ENCODE data around the gene NUB1.

Gene NUB1

DNA sequence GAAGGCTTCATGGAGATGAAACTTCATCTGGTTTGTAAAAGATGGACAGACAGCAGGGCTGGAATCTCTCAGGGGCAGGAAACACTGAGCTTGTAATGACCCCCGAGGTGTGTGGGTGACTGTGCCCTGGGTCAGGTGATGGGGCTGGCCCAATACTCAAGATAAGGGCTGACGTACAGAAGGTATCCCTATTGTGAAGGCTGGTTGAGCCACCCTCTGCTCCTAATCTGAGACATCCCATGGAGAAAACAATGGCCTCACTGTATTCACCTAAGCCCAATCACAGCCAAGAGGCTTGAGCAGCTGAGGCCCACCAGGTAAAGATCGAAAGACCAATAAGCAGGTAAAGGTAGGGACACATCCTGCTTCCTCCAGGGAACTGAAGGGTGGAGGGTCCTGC is 34.8 kb upstream of the NUB1 start:
- H4K91ac ChIP-seq (ENCODE audit: low read depth, low read length, poor library complexity): no peak overlapping the region
- no peak overlapping the region for H3K4me3 ChIP-seq (ENCODE audit: low read length in 2 of 2)
- H2BK12ac ChIP-seq (ENCODE audit: low read length): no peak overlapping the region
- no peak for DNase-seq (ENCODE audit: low spot score)
- peaks cover 0 to 26% (median 4%) of the 10 kb centered on the region in 3 experiments for H3K27me3 ChIP-seq (ENCODE audit: control insufficient read depth in 3 of 3, insufficient read depth in 3 of 3, low read depth in 1 of 3, low read length in 3 of 3)
- no peak overlapping the region for H4K8ac ChIP-seq (ENCODE audit: low read depth, low read length)
- H3K27ac ChIP-seq (replicated peaks; ENCODE audit: low read length): no peak overlapping the region
- H3K18ac ChIP-seq (ENCODE audit: low read length): no peak overlapping the region
- no peak overlapping the region for H2AFZ ChIP-seq (ENCODE audit: low read length)
- H3K4ac ChIP-seq (ENCODE audit: low read length): no peak overlapping the region
- H2BK15ac ChIP-seq (ENCODE audit: low read length): no peak overlapping the region
- no peak overlapping the region for H2BK5ac ChIP-seq (ENCODE audit: low read length)
- no peaks in the 10 kb centered on the region for H3K36me3 ChIP-seq (replicated peaks in 1 of 2; ENCODE audit: control insufficient read depth in 2 of 2, insufficient read depth in 2 of 2, low read length in 2 of 2)
- H3K23ac ChIP-seq (ENCODE audit: low read depth, low read length, poor library complexity): no peak overlapping the region
- no peak overlapping the region for H2AK5ac ChIP-seq (ENCODE audit: low read depth, low read length)
- no peak overlapping the region for H3K4me2 ChIP-seq (ENCODE audit: insufficient read depth, low read length, poor library complexity, severe bottlenecking)
- no peak overlapping the region for H3K9ac ChIP-seq (ENCODE audit: low read depth, low read length, poor library complexity)
- peaks cover 6 to 8% of the 10 kb centered on the region in 2 donors for H3K9me3 ChIP-seq (replicated peaks in 1 of 2; ENCODE audit: control insufficient read depth in 2 of 2, insufficient read depth in 1 of 2, low read depth in 1 of 2, low read length in 2 of 2)
- peaks cover 2 to 3% of the 10 kb centered on the region in 2 donors for H3K4me1 ChIP-seq (ENCODE audit: control insufficient read depth in 2 of 2, insufficient read depth in 1 of 2, low read depth in 1 of 2, low read length in 2 of 2)
- WGBS, 2 donors (ENCODE audit: extremely low coverage in 2 of 2, insufficient read length in 2 of 2, insufficient replicate concordance in 1 of 2): no CpG with 5 or more reads among the region's 3 CpGs
- H2BK120ac ChIP-seq (ENCODE audit: low read depth, low read length): no peak overlapping the region
- no peaks in the 10 kb centered on the region for H3K79me1 ChIP-seq (ENCODE audit: low read depth, low read length)
- no peak overlapping the region for H3K14ac ChIP-seq (ENCODE audit: low read length)

DNA sequence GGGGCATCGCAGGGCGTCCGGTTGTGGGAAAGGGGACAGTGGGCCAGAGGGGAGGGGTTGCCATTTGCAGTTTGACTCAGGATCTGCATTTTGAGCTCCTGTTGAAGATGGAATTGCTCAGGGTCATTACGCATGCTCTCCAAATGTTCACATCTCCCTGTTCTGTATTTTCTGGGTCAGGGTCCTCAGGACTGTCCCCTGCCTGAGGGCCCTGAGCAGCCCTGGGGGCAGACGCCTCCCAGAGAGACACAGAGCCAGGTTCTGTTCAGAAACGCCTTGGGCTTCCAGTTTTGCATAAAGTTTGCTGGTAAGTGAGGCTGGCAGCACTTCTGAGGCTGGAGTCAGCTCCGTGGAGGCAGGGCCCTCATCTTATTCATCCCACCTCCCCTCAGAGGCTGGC is 34.1 kb upstream of the NUB1 start:
- Histone ChIP-seq H3K4me3 (ENCODE audit: low read length in 2 of 2) (no peak overlapping the region), H3K9me3 (replicated peaks in 1 of 2; ENCODE audit: control insufficient read depth in 2 of 2, insufficient read depth in 1 of 2, low read depth in 1 of 2, low read length in 2 of 2) (peaks cover 8 to 10% of the 10 kb centered on the region in 2 donors), H4K91ac (ENCODE audit: low read depth, low read length, poor library complexity) (no peak overlapping the region), H3K23ac (ENCODE audit: low read depth, low read length, poor library complexity) (no peak overlapping the region), H2BK12ac (ENCODE audit: low read length) (no peak overlapping the region), H2BK120ac (ENCODE audit: low read depth, low read length) (no peak overlapping the region), H3K9ac (ENCODE audit: low read depth, low read length, poor library complexity) (no peak overlapping the region), H3K4me1 (ENCODE audit: control insufficient read depth in 2 of 2, insufficient read depth in 1 of 2, low read depth in 1 of 2, low read length in 2 of 2) (peaks cover 2 to 3% of the 10 kb centered on the region in 2 donors), H2BK15ac (ENCODE audit: low read length) (no peak overlapping the region), H3K14ac (ENCODE audit: low read length) (no peak overlapping the region), H4K8ac (ENCODE audit: low read depth, low read length) (no peak overlapping the region), H3K27ac (replicated peaks; ENCODE audit: low read length) (no peak overlapping the region), H3K27me3 (ENCODE audit: control insufficient read depth in 3 of 3, insufficient read depth in 3 of 3, low read depth in 1 of 3, low read length in 3 of 3) (peaks cover 0 to 26% (median 5%) of the 10 kb centered on the region in 3 experiments), H3K4ac (ENCODE audit: low read length) (no peak overlapping the region), H3K18ac (ENCODE audit: low read length) (no peak overlapping the region), H2BK5ac (ENCODE audit: low read length) (no peak overlapping the region), H3K36me3 (replicated peaks in 1 of 2; ENCODE audit: control insufficient read depth in 2 of 2, insufficient read depth in 2 of 2, low read length in 2 of 2) (peaks cover 0 to 1% of the 10 kb centered on the region in 2 donors), H3K4me2 (ENCODE audit: insufficient read depth, low read length, poor library complexity, severe bottlenecking) (no peak overlapping the region), H3K79me1 (ENCODE audit: low read depth, low read length) (no peaks in the 10 kb centered on the region), H2AK5ac (ENCODE audit: low read depth, low read length) (no peak overlapping the region), H2AFZ (ENCODE audit: low read length) (no peak overlapping the region)
- WGBS, 2 donors (ENCODE audit: extremely low coverage in 2 of 2, insufficient read length in 2 of 2, insufficient replicate concordance in 1 of 2): no CpG with 5 or more reads among the region's 7 CpGs
- DNase-seq (ENCODE audit: low spot score): no peak

DNA sequence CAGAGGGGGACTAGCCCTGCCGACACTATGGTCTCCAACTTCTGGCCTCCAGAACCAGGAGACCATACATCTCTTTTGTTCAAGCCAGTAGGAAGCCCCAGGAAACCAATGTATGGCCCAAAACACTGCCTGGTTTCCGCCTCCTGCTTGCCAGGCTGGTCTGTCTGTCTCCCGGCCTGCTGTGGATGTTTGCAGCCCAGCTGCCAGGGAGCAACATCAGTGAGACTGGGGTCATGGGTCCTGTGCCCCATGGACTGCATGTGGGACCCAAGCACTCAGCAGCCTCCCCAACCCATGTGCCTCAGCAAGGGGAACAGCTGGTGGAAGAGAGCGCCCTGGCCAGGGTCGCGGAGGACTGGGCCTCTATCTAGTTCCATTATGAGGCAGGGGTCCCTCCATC is 33.4 kb upstream of the NUB1 start:
- Histone ChIP-seq H3K36me3 (replicated peaks in 1 of 2; ENCODE audit: control insufficient read depth in 2 of 2, insufficient read depth in 2 of 2, low read length in 2 of 2) (peaks cover 0 to 2% of the 10 kb centered on the region in 2 donors), H3K4me1 (ENCODE audit: control insufficient read depth in 2 of 2, insufficient read depth in 1 of 2, low read depth in 1 of 2, low read length in 2 of 2) (peaks cover 2 to 3% of the 10 kb centered on the region in 2 donors), H3K4me2 (ENCODE audit: insufficient read depth, low read length, poor library complexity, severe bottlenecking) (no peak overlapping the region), H3K14ac (ENCODE audit: low read length) (no peak overlapping the region), H2BK15ac (ENCODE audit: low read length) (no peak overlapping the region), H3K23ac (ENCODE audit: low read depth, low read length, poor library complexity) (no peak overlapping the region), H3K79me1 (ENCODE audit: low read depth, low read length) (no peaks in the 10 kb centered on the region), H2AFZ (ENCODE audit: low read length) (no peak overlapping the region), H3K9me3 (replicated peaks in 1 of 2; ENCODE audit: control insufficient read depth in 2 of 2, insufficient read depth in 1 of 2, low read depth in 1 of 2, low read length in 2 of 2) (peaks cover 8 to 14% of the 10 kb centered on the region in 2 donors), H3K27ac (replicated peaks; ENCODE audit: low read length) (no peak overlapping the region), H3K27me3 (ENCODE audit: control insufficient read depth in 3 of 3, insufficient read depth in 3 of 3, low read depth in 1 of 3, low read length in 3 of 3) (peaks cover 0 to 26% (median 5%) of the 10 kb centered on the region in 3 experiments), H2BK120ac (ENCODE audit: low read depth, low read length) (no peak overlapping the region), H2BK12ac (ENCODE audit: low read length) (no peak overlapping the region), H3K9ac (ENCODE audit: low read depth, low read length, poor library complexity) (no peak overlapping the region), H3K4ac (ENCODE audit: low read length) (no peak overlapping the region), H3K18ac (ENCODE audit: low read length) (peak overlapping the region; percentile 75), H3K4me3 (ENCODE audit: low read length in 2 of 2) (no peak overlapping the region), H4K91ac (ENCODE audit: low read depth, low read length, poor library complexity) (no peak overlapping the region), H4K8ac (ENCODE audit: low read depth, low read length) (no peak overlapping the region), H2BK5ac (ENCODE audit: low read length) (no peak overlapping the region), H2AK5ac (ENCODE audit: low read depth, low read length) (no peak overlapping the region)
- WGBS, 2 donors (ENCODE audit: extremely low coverage in 2 of 2, insufficient read length in 2 of 2, insufficient replicate concordance in 1 of 2): no CpG with 5 or more reads among the region's 6 CpGs
- no peak for DNase-seq (ENCODE audit: low spot score)

DNA sequence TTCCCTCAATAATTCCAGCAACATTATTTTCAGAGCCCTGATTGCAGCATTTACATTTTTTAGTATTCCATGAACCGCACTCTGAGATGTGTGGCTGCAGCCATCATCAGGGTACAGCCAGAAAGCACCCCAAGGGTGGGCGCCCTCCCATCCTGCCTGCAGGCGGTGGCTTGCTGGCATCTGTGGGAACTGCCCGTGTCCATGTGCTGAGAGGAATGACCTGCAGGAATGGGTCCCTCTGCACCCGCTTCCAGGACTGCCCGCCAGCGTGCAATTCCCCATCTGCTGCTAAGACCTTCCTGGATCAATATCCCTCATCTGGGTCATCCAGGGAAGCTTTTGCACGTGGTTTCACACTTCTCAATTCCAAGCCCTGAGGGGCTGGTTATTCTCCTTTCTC is 32.8 kb upstream of the NUB1 start:
- peaks cover 0 to 26% (median 3%) of the 10 kb centered on the region in 3 experiments for H3K27me3 ChIP-seq (ENCODE audit: control insufficient read depth in 3 of 3, insufficient read depth in 3 of 3, low read depth in 1 of 3, low read length in 3 of 3)
- no peak overlapping the region for H2BK120ac ChIP-seq (ENCODE audit: low read depth, low read length)

More for the DNA sequence above, 32.8 kb upstream of the NUB1 start:
- H3K36me3 ChIP-seq (replicated peaks in 1 of 2; ENCODE audit: control insufficient read depth in 2 of 2, insufficient read depth in 2 of 2, low read length in 2 of 2): peaks cover 0 to 2% of the 10 kb centered on the region in 2 donors
- H4K91ac ChIP-seq (ENCODE audit: low read depth, low read length, poor library complexity): no peak overlapping the region
- no peak for DNase-seq (ENCODE audit: low spot score)
- no peak overlapping the region for H3K4me3 ChIP-seq (ENCODE audit: low read length in 2 of 2)
- WGBS, 2 donors (ENCODE audit: extremely low coverage in 2 of 2, insufficient read length in 2 of 2, insufficient replicate concordance in 1 of 2): no CpG with 5 or more reads among the region's 8 CpGs
- H3K23ac ChIP-seq (ENCODE audit: low read depth, low read length, poor library complexity): no peak overlapping the region
- no peak overlapping the region for H3K27ac ChIP-seq (replicated peaks; ENCODE audit: low read length)
- H3K4me1 ChIP-seq (ENCODE audit: control insufficient read depth in 2 of 2, insufficient read depth in 1 of 2, low read depth in 1 of 2, low read length in 2 of 2): peaks cover 0 to under 1% of the 10 kb centered on the region in 2 donors
- H3K18ac ChIP-seq (ENCODE audit: low read length): no peak overlapping the region
- H4K8ac ChIP-seq (ENCODE audit: low read depth, low read length): no peak overlapping the region
- H3K4ac ChIP-seq (ENCODE audit: low read length): no peak overlapping the region
- peaks cover 8 to 18% of the 10 kb centered on the region in 2 donors for H3K9me3 ChIP-seq (replicated peaks in 1 of 2; ENCODE audit: control insufficient read depth in 2 of 2, insufficient read depth in 1 of 2, low read depth in 1 of 2, low read length in 2 of 2)
- no peak overlapping the region for H2BK15ac ChIP-seq (ENCODE audit: low read length)
- no peak overlapping the region for H2BK12ac ChIP-seq (ENCODE audit: low read length)
- H3K79me1 ChIP-seq (ENCODE audit: low read depth, low read length): no peaks in the 10 kb centered on the region
- no peak overlapping the region for H2BK5ac ChIP-seq (ENCODE audit: low read length)
- no peak overlapping the region for H3K4me2 ChIP-seq (ENCODE audit: insufficient read depth, low read length, poor library complexity, severe bottlenecking)
- no peak overlapping the region for H3K9ac ChIP-seq (ENCODE audit: low read depth, low read length, poor library complexity)
- H2AK5ac ChIP-seq (ENCODE audit: low read depth, low read length): no peak overlapping the region
- H3K14ac ChIP-seq (ENCODE audit: low read length): no peak overlapping the region
- H2AFZ ChIP-seq (ENCODE audit: low read length): no peak overlapping the region

Measured in neuronal stem cell (in vitro differentiated cells).